C4-2B (cell line): Measurements from ENCODE around the gene TTC13.

Source experiments
- H3K27ac ChIP-seq: fragments of 450-650 bp; 2 replicates; pipeline ENCODE4 v1.5.1; 2017
- CTCF ChIP-seq: fragments of 450-650 bp; conservative IDR thresholded peaks from 2 replicates; pipeline ENCODE4 v1.5.1; 2017; ENCODE audit warnings: mild to moderate bottlenecking
- ZFX ChIP-seq: fragments of 450-650 bp; IDR thresholded peaks from 2 replicates; pipeline ENCODE4 v1.6.1; 2017

The TTC13 gene

GRCh38 chr1:230966358-230966873, 12.2 kb downstream of the TTC13 start:
- TF ChIP-seq ZFX = no peak
- no peak for TF ChIP-seq CTCF
- H3K27ac ChIP-seq = no peak overlapping the region

DNA sequence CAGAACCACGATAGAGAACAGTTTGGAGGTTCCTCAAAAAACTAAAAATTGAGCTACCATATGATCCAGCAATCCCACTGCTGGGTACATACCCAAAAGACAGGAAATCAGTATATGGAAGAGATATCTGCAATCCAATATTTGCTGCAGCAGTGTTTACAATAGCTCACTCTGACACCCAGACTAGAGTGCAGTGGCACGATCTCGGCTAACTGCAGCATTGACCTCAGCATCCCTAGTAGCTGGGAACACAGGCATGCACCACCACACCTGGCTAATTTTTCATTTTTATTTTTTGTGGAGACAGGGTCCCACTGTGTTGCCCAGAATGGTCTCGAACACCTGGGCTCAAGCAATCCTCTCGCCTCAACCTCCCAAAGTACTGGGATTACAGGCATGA, 13.1 kb downstream of the TTC13 start:
- no peak for TF ChIP-seq CTCF
- no peak for TF ChIP-seq ZFX

DNA sequence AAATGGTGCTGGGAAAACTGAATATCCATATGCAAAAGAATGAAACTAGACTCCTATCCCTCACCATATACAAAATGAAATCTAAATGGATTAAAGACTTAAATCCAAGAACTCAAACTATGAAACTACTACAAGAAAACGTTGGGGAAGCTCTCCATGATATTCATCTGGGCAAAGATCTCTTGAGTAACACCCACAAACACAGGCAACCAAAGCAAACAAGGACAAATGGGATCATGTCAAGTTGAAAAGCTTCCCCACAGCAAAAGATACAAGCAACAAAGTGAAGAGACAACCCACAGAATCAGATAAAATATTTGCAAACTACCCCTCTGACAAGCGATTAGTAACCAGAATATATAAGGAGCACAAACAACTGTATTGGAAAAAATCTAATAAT, 13.8 kb downstream of the TTC13 start:
- TF ChIP-seq CTCF (no peak), ZFX (no peak)

More for the DNA sequence above, 13.1 kb downstream of the TTC13 start:
- no peak overlapping the region for H3K27ac ChIP-seq

DNA sequence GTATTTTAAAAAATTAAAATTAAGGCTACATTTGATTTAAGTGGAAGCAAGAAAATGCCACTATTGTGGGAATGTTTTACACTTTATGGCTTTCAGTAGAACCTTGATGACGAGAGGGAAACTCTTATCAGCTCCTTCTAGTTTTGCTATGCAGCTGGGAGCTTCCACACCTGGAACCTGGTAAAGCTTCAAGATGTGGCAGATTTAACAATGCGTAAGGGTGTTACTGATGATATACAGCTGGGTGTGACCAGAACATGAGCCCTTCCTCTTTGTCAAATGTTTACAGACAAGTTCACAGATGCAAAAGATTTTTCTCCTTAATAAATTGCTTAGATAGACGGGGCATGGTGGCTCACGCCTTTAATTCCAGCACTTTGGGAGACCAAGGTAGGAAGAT, 20.3 kb downstream of the TTC13 start:
- no peak overlapping the region for H3K27ac ChIP-seq
- TF ChIP-seq ZFX (no peak), CTCF (no peak)

More for the DNA sequence above, 13.8 kb downstream of the TTC13 start:
- no peak overlapping the region for H3K27ac ChIP-seq

GRCh38 chr1:230957580-230957989, 21.1 kb downstream of the TTC13 start:
- no peak overlapping the region for H3K27ac ChIP-seq
- no peak for TF ChIP-seq ZFX
- TF ChIP-seq CTCF = no peak

GRCh38 chr1:230950404-230950803, 28.3 kb downstream of the TTC13 start:
- TF ChIP-seq ZFX (no peak), CTCF (no peak)
- H3K27ac ChIP-seq = no peak overlapping the region

DNA sequence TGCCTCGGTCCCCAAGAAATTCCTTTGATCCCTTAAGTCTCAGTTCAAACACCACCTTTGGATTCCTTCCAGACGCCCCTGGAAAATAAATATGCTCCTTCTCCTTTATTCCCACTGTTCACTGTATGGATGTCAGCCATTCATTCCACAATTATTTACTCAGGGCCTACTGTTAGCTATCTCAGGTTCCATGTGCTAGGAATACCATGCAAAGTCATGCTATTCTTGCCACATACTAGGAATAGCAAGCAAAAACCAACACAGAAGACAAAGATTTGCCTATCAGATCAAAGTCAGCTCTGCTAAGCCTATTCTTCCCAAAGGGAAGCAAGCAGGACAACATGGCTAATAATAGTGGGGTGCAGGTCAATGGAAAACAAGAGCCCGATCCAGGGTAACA, 29.8 kb downstream of the TTC13 start:
- TF ChIP-seq CTCF = no peak
- TF ChIP-seq ZFX = no peak
- H3K27ac ChIP-seq = no peak overlapping the region
